SU-DHL-6 (cell line): ENCODE data around the gene DNAI2.

Source experiments
- EZH2phosphoT487 ChIP-seq: fragments of 200-600 bp; sonication (generic), shearing (Covaris generic); conservative IDR thresholded peaks from 2 replicates; pipeline ENCODE4 v1.6.1; 2018; ENCODE audit warnings: mild to moderate bottlenecking, antibody characterized with exemption, low read length, moderate library complexity, mixed read lengths
- TF ChIP-seq, protein P1 (sequence below): fragments of 200-600 bp; sonication (generic); IDR thresholded peaks from one replicate; pipeline ENCODE4 v1.5.1; 2017; ENCODE audit warnings: antibody characterized with exemption, mild to moderate bottlenecking, low read length, moderate library complexity; ENCODE audit not compliant: insufficient read depth, poor library complexity, severe bottlenecking

DNA sequence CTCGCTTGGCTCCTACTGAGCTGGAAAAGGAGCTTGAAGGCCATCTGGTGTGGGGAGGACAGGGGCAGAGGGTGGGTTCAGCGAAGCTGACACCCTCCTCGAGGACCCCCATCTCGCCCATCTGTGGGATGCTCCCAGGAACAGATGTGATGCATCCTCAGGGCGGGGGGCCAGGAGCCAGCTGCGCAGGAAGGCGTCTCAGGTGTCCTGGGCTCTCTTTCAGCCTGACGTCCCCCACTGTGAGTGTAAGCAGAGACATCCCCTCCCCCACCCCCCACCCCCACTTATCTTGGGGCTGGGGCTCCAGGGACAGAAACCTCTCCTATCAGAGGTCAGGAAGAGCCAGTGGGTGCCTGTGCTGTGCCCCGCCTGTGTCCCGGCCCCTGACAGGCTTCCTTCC is 68.2 kb downstream of the DNAI2 start:
- TF ChIP-seq, protein P1, sequence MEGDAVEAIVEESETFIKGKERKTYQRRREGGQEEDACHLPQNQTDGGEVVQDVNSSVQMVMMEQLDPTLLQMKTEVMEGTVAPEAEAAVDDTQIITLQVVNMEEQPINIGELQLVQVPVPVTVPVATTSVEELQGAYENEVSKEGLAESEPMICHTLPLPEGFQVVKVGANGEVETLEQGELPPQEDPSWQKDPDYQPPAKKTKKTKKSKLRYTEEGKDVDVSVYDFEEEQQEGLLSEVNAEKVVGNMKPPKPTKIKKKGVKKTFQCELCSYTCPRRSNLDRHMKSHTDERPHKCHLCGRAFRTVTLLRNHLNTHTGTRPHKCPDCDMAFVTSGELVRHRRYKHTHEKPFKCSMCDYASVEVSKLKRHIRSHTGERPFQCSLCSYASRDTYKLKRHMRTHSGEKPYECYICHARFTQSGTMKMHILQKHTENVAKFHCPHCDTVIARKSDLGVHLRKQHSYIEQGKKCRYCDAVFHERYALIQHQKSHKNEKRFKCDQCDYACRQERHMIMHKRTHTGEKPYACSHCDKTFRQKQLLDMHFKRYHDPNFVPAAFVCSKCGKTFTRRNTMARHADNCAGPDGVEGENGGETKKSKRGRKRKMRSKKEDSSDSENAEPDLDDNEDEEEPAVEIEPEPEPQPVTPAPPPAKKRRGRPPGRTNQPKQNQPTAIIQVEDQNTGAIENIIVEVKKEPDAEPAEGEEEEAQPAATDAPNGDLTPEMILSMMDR, result no peak
- no peak for TF ChIP-seq EZH2phosphoT487
